K562 (cell line): ENCODE measurements around the gene SPAG16. TPM values are rescaled to one million over a fixed set of nuclear protein-coding genes. Genes with fewer than 3 reads are reported as not detected.

Source experiments
- ATAC-seq: fragments of 200-7000 bp; cut with Tn5 transposase; 3 replicates; pipeline ENCODE4 v1.9.1; 2020; ENCODE audit warnings: moderate library complexity
- BruUV-seq: library from RNA; stranded (reverse); fragments of 400-500 nt; replicated peaks from 2 replicates; lab custom pipeline; 2021; lab: Mats Ljungman, UMichigan
- CTCF ChIA-PET: fragments of 300-600 bp; formaldehyde crosslinking; extraction: SDS; loops from one replicate; lab custom pipeline; 2021; ENCODE audit warnings: low intra/inter-chr PET ratio; lab: Yijun Ruan, JAX
- POLR2A ChIA-PET: fragments of 300-600, 350-650 bp; sonication (Branson Sonifier 250); formaldehyde crosslinking; extraction: SDS; loops from one replicate; lab custom pipeline; 2021; ENCODE audit warnings: antibody characterized with exemption, inconsistent platforms; lab: Yijun Ruan, JAX
- DNase-seq, 4 experiments: peaks; one replicate each; pipeline versions ENCODE4 v3.0.0 to v3.0.0-alpha.2; 2011 to 2018; ENCODE audit warnings: low spot score in 3 of 4, mixed read lengths in 3 of 4; ENCODE audit errors: extremely low read depth in 1 of 4
- FAIRE-seq: peaks from 2 replicates; lab custom pipeline; 2011; peaks lifted over from hg19 to GRCh38; lab: Jason Lieb, UNC
- H2AFZ ChIP-seq: 2 replicates; pipeline ENCODE4 v1.6.0; 2011; ENCODE audit warnings: low read depth, low read length, control low read depth, inconsistent platforms
- H3K27ac ChIP-seq: fragments of 200-600 bp; 3 replicates; pipeline ENCODE4 v1.8.0; 2011; ENCODE audit warnings: low read depth, mild to moderate bottlenecking, control low read depth, inconsistent platforms, low read length, moderate library complexity, mixed read lengths; ENCODE audit errors: extremely low read depth
- H3K27me3 ChIP-seq, 2 experiments: fragments of 300-600 bp in 1 of 2; 2 replicates in 1 of 2; 3 replicates in 1 of 2; pipeline versions ENCODE4 v1.6.0 to v1.8.0; 2011; ENCODE audit warnings: inconsistent platforms in 2 of 2, low read length in 2 of 2, mild to moderate bottlenecking in 1 of 2, mixed read lengths in 1 of 2, moderate library complexity in 1 of 2; ENCODE audit not compliant: control insufficient read depth in 2 of 2, insufficient read depth in 2 of 2
- H3K36me3 ChIP-seq: fragments of 300-600 bp; 3 replicates; pipeline ENCODE4 v1.8.0; 2011; ENCODE audit warnings: mild to moderate bottlenecking, low read length, inconsistent platforms; ENCODE audit not compliant: control insufficient read depth, insufficient read depth
- H3K4me1 ChIP-seq, 2 experiments: fragments of 200-600 bp in 1 of 2; replicated peaks in 1 of 2; 2 replicates in 1 of 2; 3 replicates in 1 of 2; pipeline versions ENCODE4 v1.5.1 to v1.8.0; 2011; ENCODE audit warnings: inconsistent platforms in 2 of 2, low read length in 2 of 2, mild to moderate bottlenecking in 1 of 2, mixed read lengths in 1 of 2, moderate library complexity in 1 of 2; ENCODE audit not compliant: control insufficient read depth in 2 of 2, insufficient read depth in 2 of 2
- H3K4me2 ChIP-seq: 2 replicates; pipeline ENCODE4 v1.6.1; 2011; ENCODE audit warnings: low read length, control low read depth, inconsistent platforms, mixed read lengths; ENCODE audit not compliant: insufficient read depth
- H3K4me3 ChIP-seq: fragments of 200-600 bp; sonication (generic), shearing (Covaris generic); 2 replicates; pipeline ENCODE4 v1.5.1; 2016; ENCODE audit warnings: control low read depth, inconsistent platforms
- H3K79me2 ChIP-seq: fragments of 200-600 bp; 3 replicates; pipeline ENCODE4 v1.8.0; 2011; ENCODE audit warnings: low read length, inconsistent platforms; ENCODE audit not compliant: control insufficient read depth, insufficient read depth
- H3K9ac ChIP-seq, 2 experiments: 2 replicates each; pipeline versions ENCODE4 v1.6.0 to v1.6.1; 2011; ENCODE audit warnings: low read depth in 2 of 2, low read length in 2 of 2, control low read depth in 1 of 2, inconsistent platforms in 1 of 2, mild to moderate bottlenecking in 1 of 2, mixed read lengths in 1 of 2; ENCODE audit not compliant: insufficient read depth in 1 of 2
- H3K9me1 ChIP-seq: one replicate; pipeline ENCODE4 v1.6.0; 2011; ENCODE audit warnings: inconsistent platforms, mild to moderate bottlenecking, low read length, moderate library complexity; ENCODE audit not compliant: control insufficient read depth, insufficient read depth
- H3K9me3 ChIP-seq: replicated peaks from 2 replicates; pipeline ENCODE4 v1.5.1; 2011; ENCODE audit warnings: low read depth, low read length, inconsistent platforms; ENCODE audit not compliant: control insufficient read depth, insufficient read depth
- H4K20me1 ChIP-seq: replicated peaks from 2 replicates; pipeline ENCODE4 v1.6.1; 2011; ENCODE audit warnings: low read length, inconsistent platforms, mixed read lengths; ENCODE audit not compliant: control insufficient read depth, insufficient read depth
- ELF2 ChIP-seq: fragments of 250-450 bp; sonication (Bioruptor Pico); IDR thresholded peaks from 2 replicates; pipeline ENCODE4 v1.5.0; 2021; ENCODE audit warnings: mild to moderate bottlenecking
- FOSL1 ChIP-seq: fragments of 200-800 bp; sonication (Bioruptor generic); conservative IDR thresholded peaks from 2 replicates; pipeline ENCODE4 v1.6.1; 2016; ENCODE audit warnings: missing genetic modification characterization, missing compliant biosample characterization
- FOXP4 ChIP-seq: sonication (generic); formaldehyde crosslinking; IDR thresholded peaks from 2 replicates; pipeline ENCODE4 v1.8.0; 2022; ENCODE audit warnings: mild to moderate bottlenecking, missing genetic modification reagents, borderline replicate concordance
- ILK ChIP-seq: fragments of 450-650 bp; IDR thresholded peaks from 2 replicates; pipeline ENCODE4 v1.6.1; 2016; ENCODE audit warnings: missing genetic modification characterization, low read depth, mild to moderate bottlenecking, missing compliant biosample characterization, moderate library complexity, borderline replicate concordance
- JUNB ChIP-seq: fragments of 450-650 bp; formaldehyde crosslinking; conservative IDR thresholded peaks from 2 replicates; pipeline ENCODE4 v1.4.0; 2020; ENCODE audit warnings: mild to moderate bottlenecking
- JUND ChIP-seq, 2 experiments: IDR thresholded peaks; 2 replicates in 1 of 2; 3 replicates in 1 of 2; pipeline ENCODE4 v1.6.1; 2011; ENCODE audit warnings: borderline replicate concordance in 2 of 2, low read depth in 2 of 2, low read length in 2 of 2, improper control_type of control experiment in 1 of 2, missing biosample characterization in 1 of 2, missing genetic modification characterization in 1 of 2, missing genetic modification reagents in 1 of 2
- ZNF311 ChIP-seq: fragments of 250-450 bp; sonication (Bioruptor Pico); IDR thresholded peaks from 2 replicates; pipeline ENCODE4 v1.4.0; 2020; ENCODE audit warnings: mild to moderate bottlenecking, moderate library complexity
- ZNF592 ChIP-seq: fragments of 450-650 bp; IDR thresholded peaks from 2 replicates; pipeline ENCODE4 v1.6.1; 2017; ENCODE audit warnings: antibody characterized with exemption, mild to moderate bottlenecking
- WGBS: fragments of 100-300 bp; shearing (Covaris generic); methylation state at CpG from one replicate; pipeline ENCODE4 v1.1.6; 2016; ENCODE audit warnings: low coverage, mixed read lengths; ENCODE audit not compliant: insufficient coverage; ENCODE audit errors: missing lambda C conversion rate; 5-methylcytosine and 5-hydroxymethylcytosine counted together
- in situ Hi-C: fragments of 300-500 bp; cut with MboI; formaldehyde crosslinking; loops from 4 replicates; pipeline ENCODE4 v1.15.0; 2018; ENCODE audit warnings: inconsistent platforms, mixed read lengths
- intact Hi-C: fragments of 100-400 bp; cut with micrococcal nuclease; formaldehyde crosslinking; loops from 2 replicates; pipeline ENCODE4 v1.14.2; 2022
- polyA plus RNA-seq, 8 experiments: library from polyadenylated mRNA; depleted of rRNA in 4 of 8; stranded (reverse) in 5 of 8; unstranded in 3 of 8; fragments of >200 nt; fragmentation: Nextera tagmentation in 2 of 8; fragmentation: Illumina TruSeq in 1 of 8; extraction: Ambion mirVana in 2 of 8; extraction: Trizol in 1 of 8; gene quantifications; 2 replicates each; pipeline versions ENCODE4 v1.2.1 to v1.2.3, GENCODE V29; 2011 to 2014; ENCODE audit warnings: inconsistent platforms in 1 of 8, missing spikeins in 1 of 8
- total RNA-seq, 7 experiments: library from RNA; depleted of rRNA in 6 of 7; stranded (reverse); fragments of >200 nt in 6 of 7; fragmentation: Illumina TruSeq in 2 of 7; extraction: Trizol in 2 of 7; gene quantifications; 2 replicates each; pipeline versions ENCODE4 v1.2.1 to v1.2.3, GENCODE V29; 2011 to 2021; ENCODE audit warnings: low replicate concordance in 1 of 7
- TF ChIP-seq, protein P1 (sequence below): fragments of 200-800 bp; sonication (Bioruptor generic); IDR thresholded peaks from 2 replicates; pipeline ENCODE4 v1.6.1; 2017; ENCODE audit warnings: missing genetic modification characterization, missing compliant biosample characterization

SPAG16 gene
- total and polyA plus RNA-seq, 9 of the 15 experiments (the other 6 are each of a cell fraction or from before 2014, with no cell fraction given), result 0.98 to 5.9 (median 3.5) TPM

DNA sequence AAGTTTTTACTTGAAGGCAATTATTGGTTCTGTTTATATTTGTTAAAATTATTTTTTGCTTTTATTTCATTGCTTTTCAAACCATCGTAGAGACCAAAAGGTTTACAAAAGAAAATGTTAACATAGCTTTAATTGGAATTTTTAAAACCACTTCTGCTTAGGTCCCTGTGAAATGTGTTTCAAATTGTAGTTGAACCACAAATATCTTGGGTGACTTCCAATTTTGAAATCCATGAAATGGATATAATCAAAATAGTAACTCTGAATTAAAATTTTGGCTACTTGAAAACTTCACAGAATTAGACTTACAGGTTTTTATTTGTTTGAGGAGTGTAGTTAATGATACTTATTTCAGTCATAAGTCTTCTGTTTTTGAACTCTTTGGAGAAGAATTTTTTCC lies 3.1 kb upstream of the SPAG16 start:
- no peak for FAIRE-seq
- H3K36me3 ChIP-seq, result no peaks in the 10 kb centered on the region
- H2AFZ ChIP-seq, result no peak overlapping the region
- ChIA-PET POLR2A (no interaction called here), CTCF (no interaction called here)
- H3K4me3 ChIP-seq, result no peak overlapping the region
- no peaks in the 10 kb centered on the region for H4K20me1 ChIP-seq
- 0% methylated on average over 1 of the region's 1 CpG for WGBS
- H3K4me2 ChIP-seq, result no peak overlapping the region
- peaks cover 0 to 4% of the 10 kb centered on the region in 2 experiments; a peak in 1 of 5 replicates for H3K4me1 ChIP-seq
- intact Hi-C loops (no loop called here), in situ Hi-C loops (no loop called here)
- DNase-seq, result no peak
- H3K9me1 ChIP-seq, result no peaks in the 10 kb centered on the region
- no peaks in the 10 kb centered on the region for H3K27me3 ChIP-seq
- H3K79me2 ChIP-seq, result no peaks in the 10 kb centered on the region
- ATAC-seq, result no peak
- H3K27ac ChIP-seq, result no peak overlapping the region
- TF ChIP-seq ILK, result no peak
- TF ChIP-seq FOSL1 (tag), result no peak
- TF ChIP-seq ZNF592, result no peak
- TF ChIP-seq ZNF311, result no peak
- TF ChIP-seq, protein P1, sequence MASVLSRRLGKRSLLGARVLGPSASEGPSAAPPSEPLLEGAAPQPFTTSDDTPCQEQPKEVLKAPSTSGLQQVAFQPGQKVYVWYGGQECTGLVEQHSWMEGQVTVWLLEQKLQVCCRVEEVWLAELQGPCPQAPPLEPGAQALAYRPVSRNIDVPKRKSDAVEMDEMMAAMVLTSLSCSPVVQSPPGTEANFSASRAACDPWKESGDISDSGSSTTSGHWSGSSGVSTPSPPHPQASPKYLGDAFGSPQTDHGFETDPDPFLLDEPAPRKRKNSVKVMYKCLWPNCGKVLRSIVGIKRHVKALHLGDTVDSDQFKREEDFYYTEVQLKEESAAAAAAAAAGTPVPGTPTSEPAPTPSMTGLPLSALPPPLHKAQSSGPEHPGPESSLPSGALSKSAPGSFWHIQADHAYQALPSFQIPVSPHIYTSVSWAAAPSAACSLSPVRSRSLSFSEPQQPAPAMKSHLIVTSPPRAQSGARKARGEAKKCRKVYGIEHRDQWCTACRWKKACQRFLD (CRISPR knock-in tag), result no peak
- TF ChIP-seq JUND (IDR thresholded peaks at IDR 0.05; ENCODE audit: borderline replicate concordance, low read depth, low read length), result no peak
- no peak for TF ChIP-seq JUND (tag; IDR thresholded peaks at IDR 0.05; ENCODE audit: borderline replicate concordance, low read depth, low read length)
- TF ChIP-seq FOXP4 (CRISPR knock-in tag), result no peak
- TF ChIP-seq ELF2 (CRISPR knock-in tag), result no peak
- TF ChIP-seq JUNB (CRISPR knock-in tag), result no peak
- H3K9me3 ChIP-seq, result no peaks in the 10 kb centered on the region
- BruUV-seq, result no TSS peak
- no peak overlapping the region for H3K9ac ChIP-seq
